GM12874 (cell line): Measurements from ENCODE around the gene EXOSC10.

Experiments used
- TF ChIP-seq, protein P1 (sequence below): IDR thresholded peaks from 2 replicates; pipeline ENCODE4 v1.5.1; 2011; ENCODE audit warnings: low read depth, mild to moderate bottlenecking, control low read depth, low read length, moderate library complexity; ENCODE audit not compliant: insufficient read depth

Gene EXOSC10

DNA sequence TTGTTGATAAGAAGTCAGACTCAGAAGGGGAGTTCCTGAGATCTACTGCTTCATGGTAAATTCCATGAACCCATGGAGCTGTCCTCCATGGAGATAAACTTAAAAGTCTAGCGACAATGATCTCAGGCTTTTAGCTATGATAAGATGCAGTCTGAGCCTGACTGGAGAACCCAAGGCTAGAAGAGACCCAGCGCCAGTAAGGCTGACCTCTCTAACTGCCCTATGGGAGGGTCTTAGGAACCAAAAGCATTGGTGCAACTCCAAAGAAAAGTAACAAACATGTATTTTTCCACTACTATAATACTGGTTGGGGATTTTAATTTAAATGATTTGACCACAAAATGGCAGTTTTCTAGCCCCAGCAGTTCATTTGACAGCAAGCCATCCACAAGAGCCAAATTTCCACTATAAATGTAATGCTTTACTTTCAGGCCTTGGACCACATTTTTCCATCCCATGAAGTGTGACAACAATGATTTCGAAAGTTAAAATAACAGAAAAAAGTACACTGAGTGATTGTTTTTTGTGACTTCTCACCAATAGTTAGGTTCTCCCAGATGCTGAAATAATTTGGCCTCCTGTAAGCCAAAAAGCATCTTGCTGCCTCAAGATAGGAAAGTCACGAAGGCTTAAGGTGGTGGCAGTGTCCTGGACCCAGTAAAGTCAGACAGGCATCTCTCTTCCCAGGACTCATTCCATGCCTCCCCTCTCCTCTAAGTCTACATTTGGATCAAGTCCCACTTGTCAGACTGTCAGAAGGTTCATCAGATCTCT lies 43.1 kb upstream of the EXOSC10 start:
- TF ChIP-seq, protein P1, sequence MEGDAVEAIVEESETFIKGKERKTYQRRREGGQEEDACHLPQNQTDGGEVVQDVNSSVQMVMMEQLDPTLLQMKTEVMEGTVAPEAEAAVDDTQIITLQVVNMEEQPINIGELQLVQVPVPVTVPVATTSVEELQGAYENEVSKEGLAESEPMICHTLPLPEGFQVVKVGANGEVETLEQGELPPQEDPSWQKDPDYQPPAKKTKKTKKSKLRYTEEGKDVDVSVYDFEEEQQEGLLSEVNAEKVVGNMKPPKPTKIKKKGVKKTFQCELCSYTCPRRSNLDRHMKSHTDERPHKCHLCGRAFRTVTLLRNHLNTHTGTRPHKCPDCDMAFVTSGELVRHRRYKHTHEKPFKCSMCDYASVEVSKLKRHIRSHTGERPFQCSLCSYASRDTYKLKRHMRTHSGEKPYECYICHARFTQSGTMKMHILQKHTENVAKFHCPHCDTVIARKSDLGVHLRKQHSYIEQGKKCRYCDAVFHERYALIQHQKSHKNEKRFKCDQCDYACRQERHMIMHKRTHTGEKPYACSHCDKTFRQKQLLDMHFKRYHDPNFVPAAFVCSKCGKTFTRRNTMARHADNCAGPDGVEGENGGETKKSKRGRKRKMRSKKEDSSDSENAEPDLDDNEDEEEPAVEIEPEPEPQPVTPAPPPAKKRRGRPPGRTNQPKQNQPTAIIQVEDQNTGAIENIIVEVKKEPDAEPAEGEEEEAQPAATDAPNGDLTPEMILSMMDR = no peak

- TF ChIP-seq, protein P1 = no peak
Measured at GRCh38 chr1:11138952-11139351, 39.3 kb upstream of the EXOSC10 start.

DNA sequence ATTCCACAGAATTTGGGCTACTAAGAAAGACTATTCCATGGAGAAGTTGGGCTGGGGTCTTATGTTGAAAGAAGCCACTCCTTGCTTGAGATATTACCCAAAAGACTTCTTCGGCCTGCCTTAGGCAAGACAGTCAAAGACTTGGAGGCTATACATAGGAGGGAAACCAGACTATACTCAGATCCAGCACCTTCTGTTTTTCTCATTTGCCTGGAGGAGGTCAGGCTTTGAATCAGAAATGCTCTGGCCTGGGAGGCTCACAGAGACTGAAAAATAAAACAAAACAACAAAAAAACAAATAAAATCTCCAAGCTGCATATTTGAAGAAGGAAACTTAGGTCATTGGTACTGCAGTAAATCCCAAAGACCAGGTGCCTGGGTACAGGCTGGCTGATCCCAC lies 38.4 kb upstream of the EXOSC10 start:
- TF ChIP-seq, protein P1 = no peak

DNA sequence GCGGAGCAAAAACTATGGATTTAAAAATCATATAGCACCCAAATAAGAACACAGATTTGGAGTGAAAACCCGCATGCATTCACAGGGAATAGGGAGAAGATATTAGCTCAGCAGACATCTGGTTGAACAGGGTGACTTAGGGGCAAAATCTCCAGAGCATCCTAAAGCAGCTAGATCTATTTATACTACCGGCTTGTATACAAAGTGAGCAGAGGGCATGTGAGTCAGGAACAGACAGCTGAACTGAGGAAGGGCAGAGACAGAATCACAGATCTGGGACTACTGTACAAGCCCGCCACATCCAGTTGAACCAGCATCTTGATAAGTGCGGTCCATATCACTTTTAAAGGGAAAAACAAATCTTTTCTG lies 35.2 kb upstream of the EXOSC10 start:
- TF ChIP-seq, protein P1 = no peak

DNA sequence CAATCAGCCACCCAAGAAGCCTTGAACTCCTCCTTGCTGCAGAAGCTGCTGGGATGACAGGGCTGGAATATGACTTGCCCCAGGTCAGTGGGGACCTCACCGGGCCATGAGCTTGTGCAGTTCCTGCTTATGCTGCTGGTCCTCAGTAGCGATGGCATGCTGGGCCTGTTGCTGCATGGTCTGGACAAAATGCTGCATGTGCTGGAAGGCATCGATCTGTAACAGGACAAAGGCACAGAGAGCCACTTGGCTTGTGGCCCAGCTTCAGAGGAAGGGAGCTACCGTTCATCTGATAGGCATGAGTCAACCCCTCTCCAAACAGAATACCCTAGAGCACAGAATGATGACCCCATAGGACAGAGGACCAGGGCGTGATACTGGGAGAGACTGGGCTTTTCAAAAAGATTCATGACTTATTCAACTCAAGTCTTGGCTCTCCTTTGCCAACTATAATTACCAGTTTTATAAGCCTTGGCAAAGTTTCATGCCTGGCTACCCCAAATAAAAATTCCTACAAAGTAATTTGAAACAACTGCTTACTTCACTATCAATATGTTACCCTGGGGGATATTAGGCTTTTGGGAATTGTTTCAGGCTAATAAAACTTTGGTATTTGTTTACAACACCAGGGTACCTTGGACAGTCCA lies 34.7 kb upstream of the EXOSC10 start:
- TF ChIP-seq, protein P1 = no peak

DNA sequence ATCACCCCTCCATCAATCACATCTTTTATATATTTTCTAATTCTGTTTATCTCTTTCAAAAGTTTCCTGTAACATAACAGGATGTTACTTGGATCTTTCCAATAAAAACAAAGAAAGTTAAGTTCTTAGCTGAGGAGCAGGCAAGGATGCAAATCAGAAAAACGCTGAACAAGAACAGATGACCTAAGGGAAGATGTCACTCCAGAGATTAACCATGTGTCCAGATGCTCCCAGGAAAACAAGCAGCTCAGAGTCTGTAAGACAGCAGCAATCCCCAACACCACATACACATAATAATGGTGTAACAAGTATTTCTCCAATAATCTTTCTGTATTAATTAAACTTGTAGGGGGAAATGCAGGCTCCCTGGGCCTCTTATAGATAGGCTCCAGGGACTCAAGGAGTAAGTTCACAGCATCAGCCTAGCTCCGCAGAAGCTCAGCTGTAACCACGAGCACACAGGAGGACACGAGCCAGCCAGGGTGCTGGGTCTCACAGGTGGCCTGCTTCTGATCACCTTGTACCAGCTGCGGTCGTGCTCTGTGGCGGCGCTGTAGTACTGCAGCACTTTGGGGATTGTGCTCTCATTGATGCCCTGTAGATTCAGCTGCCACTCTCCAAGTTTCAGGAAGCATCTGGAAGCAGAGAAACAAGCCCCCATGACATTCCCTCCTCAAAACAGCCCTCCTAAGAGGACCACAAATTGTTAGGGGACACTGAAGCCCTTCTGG lies 33.1 kb upstream of the EXOSC10 start:
- TF ChIP-seq, protein P1 = no peak

GRCh38 chr1:11131816-11132215 lies 32.1 kb upstream of the EXOSC10 start:
- TF ChIP-seq, protein P1 = no peak
